Subcutaneous preadipocyte (primary cell): Measurements from ENCODE around the gene CNTNAP1. TPM values are rescaled to one million over a fixed set of nuclear protein-coding genes. Genes with fewer than 3 reads are reported as not detected.

Source experiments
- small RNA-seq: library from RNA; depleted of rRNA; stranded (forward); fragments of <200 nt; gene quantifications from one replicate; pipeline ENCODE3, GENCODE V24; 2012
- total RNA-seq: library from RNA; depleted of rRNA; stranded (reverse); fragments of >200 nt; gene quantifications from 2 replicates; pipeline ENCODE4 v1.2.3, GENCODE V29; 2012

CNTNAP1 gene
- total RNA-seq, result 15.8 and 16.8 TPM in 2 replicates

GRCh38 chr17:42681976-42682721 is at the start of gene CNTNAP1:
TSS of gene CNTNAP1 (plus strand) at chr17:42682531. CDS start at chr17:42682830, 299 bp downstream.

GRCh38 chr17:42659079-42659931 is 23.0 kb upstream of the CNTNAP1 start, which contains the start of gene TUBG2:
TSS of gene TUBG2 (plus strand) at chr17:42659284. CDS start at chr17:42659504, 220 bp downstream.

GRCh38 chr17:42676424-42677011 is 5.8 kb upstream of the CNTNAP1 start, which contains the start of gene PLEKHH3:
TSS of gene PLEKHH3 (minus strand) at chr17:42676994. CDS start at chr17:42676563, 431 bp downstream.

GRCh38 chr17:42744806-42745617 is 62.7 kb downstream of the CNTNAP1 start, which contains the start of gene EZH1:
TSS of gene EZH1 (minus strand) at chr17:42745040. CDS start at chr17:42728941, 16,099 bp downstream.

Small RNA genes within 50 kb of the gene (small RNA-seq; reads per million reads assigned to genes)
- gene MIR6780A, result not detected

Other genes with a start within 250 kb of the CNTNAP1 start
- 59.9 and 60.8 TPM in 2 replicates for gene ATP6V0A1, start 223.7 kb upstream of the CNTNAP1 start, total RNA-seq
- gene NAGLU, start 146.3 kb upstream of the CNTNAP1 start, total RNA-seq, result 25.4 and 29.1 TPM in 2 replicates
- 1.5 and 4.3 TPM in 2 replicates for gene HSD17B1, start 129.6 kb upstream of the CNTNAP1 start, total RNA-seq
- gene COASY, start 120.4 kb upstream of the CNTNAP1 start, total RNA-seq, result 16.9 and 26.0 TPM in 2 replicates
- 37.5 and 47.7 TPM in 2 replicates for gene MLX, start 115.4 kb upstream of the CNTNAP1 start, total RNA-seq
- gene PSMC3IP, start 104.8 kb upstream of the CNTNAP1 start, total RNA-seq, result 5.1 and 8.0 TPM in 2 replicates
- 41.5 and 53.2 TPM in 2 replicates for gene RETREG3, start 73.2 kb upstream of the CNTNAP1 start, total RNA-seq
- gene TUBG1, start 72.8 kb upstream of the CNTNAP1 start, total RNA-seq, result 55.9 and 60.2 TPM in 2 replicates
- gene TUBG2, start 23.2 kb upstream of the CNTNAP1 start, total RNA-seq, result 12.9 TPM in 2 replicates
- gene PLEKHH3, start 5.5 kb upstream of the CNTNAP1 start, total RNA-seq, result 11.8 and 12.9 TPM in 2 replicates
- gene CCR10, start 688 bp upstream of the CNTNAP1 start, total RNA-seq, result 2.2 and 3.9 TPM in 2 replicates
- gene EZH1, start 62.5 kb downstream of the CNTNAP1 start, total RNA-seq, result 26.5 and 26.6 TPM in 2 replicates
- gene RAMP2, start 78.7 kb downstream of the CNTNAP1 start, total RNA-seq, result 0.73 TPM in 1 of 2 replicates, not detected in the other
- 50.6 and 55.1 TPM in 2 replicates for gene VPS25, start 90.9 kb downstream of the CNTNAP1 start, total RNA-seq
- 0.59 TPM in 1 of 2 replicates, not detected in the other for gene WNK4, start 98.1 kb downstream of the CNTNAP1 start, total RNA-seq
- 54.0 and 61.0 TPM in 2 replicates for gene COA3, start 116.2 kb downstream of the CNTNAP1 start, total RNA-seq
- not detected in 2 replicates for gene CNTD1, start 116.3 kb downstream of the CNTNAP1 start, total RNA-seq
- 63.6 and 66.3 TPM in 2 replicates for gene BECN1, start 141.8 kb downstream of the CNTNAP1 start, total RNA-seq
- gene PSME3, start 150.9 kb downstream of the CNTNAP1 start, total RNA-seq, result 101 and 117 TPM in 2 replicates
- gene AOC2, start 162.0 kb downstream of the CNTNAP1 start, total RNA-seq, result 0.73 and 1.4 TPM in 2 replicates
- 0.20 and 0.37 TPM in 2 replicates for gene AOC3, start 168.7 kb downstream of the CNTNAP1 start, total RNA-seq
- not detected in 2 replicates for gene G6PC1, start 218.3 kb downstream of the CNTNAP1 start, total RNA-seq